Gastrocnemius medialis (tissue), 4 donors: ENCODE measurements around the gene ARHGAP26.

Experiments
- CTCF ChIP-seq, 5 experiments: fragments of 450-650 bp in 3 of 5; fragments of 200-600 bp in 2 of 5; sonication (generic) in 2 of 5; IDR thresholded peaks in 4 of 5; conservative IDR thresholded peaks in 1 of 5; 1 replicate in 4 of 5; 2 replicates in 1 of 5; pipeline ENCODE4 v1.5.1; 2016 to 2019; ENCODE audit warnings: antibody characterized with exemption in 5 of 5, mild to moderate bottlenecking in 3 of 5, moderate library complexity in 3 of 5
- POLR2A ChIP-seq, 2 donors: fragments of 450-650 bp; IDR thresholded peaks; one replicate each; pipeline ENCODE4 v1.6.1; 2017; ENCODE audit warnings: antibody characterized with exemption in 2 of 2, mild to moderate bottlenecking in 2 of 2, moderate library complexity in 2 of 2

- TF ChIP-seq CTCF (IDR thresholded peaks at IDR 0.05 in 4 of 5, conservative IDR thresholded peaks at IDR 0.05 in 1 of 5) (no peak), POLR2A (IDR thresholded peaks at IDR 0.05) (no peak)
These were observed 20.9 kb upstream of the ARHGAP26 start for GRCh38 chr5:142749321-142749720.
